Fibroblast of skin of scalp (primary cell): ENCODE measurements around the gene SLC22A4.

Experiments used
- DNase-seq: peaks from one replicate; pipeline ENCODE4 v3.0.0-alpha.2; 2013

Gene SLC22A4

DNA sequence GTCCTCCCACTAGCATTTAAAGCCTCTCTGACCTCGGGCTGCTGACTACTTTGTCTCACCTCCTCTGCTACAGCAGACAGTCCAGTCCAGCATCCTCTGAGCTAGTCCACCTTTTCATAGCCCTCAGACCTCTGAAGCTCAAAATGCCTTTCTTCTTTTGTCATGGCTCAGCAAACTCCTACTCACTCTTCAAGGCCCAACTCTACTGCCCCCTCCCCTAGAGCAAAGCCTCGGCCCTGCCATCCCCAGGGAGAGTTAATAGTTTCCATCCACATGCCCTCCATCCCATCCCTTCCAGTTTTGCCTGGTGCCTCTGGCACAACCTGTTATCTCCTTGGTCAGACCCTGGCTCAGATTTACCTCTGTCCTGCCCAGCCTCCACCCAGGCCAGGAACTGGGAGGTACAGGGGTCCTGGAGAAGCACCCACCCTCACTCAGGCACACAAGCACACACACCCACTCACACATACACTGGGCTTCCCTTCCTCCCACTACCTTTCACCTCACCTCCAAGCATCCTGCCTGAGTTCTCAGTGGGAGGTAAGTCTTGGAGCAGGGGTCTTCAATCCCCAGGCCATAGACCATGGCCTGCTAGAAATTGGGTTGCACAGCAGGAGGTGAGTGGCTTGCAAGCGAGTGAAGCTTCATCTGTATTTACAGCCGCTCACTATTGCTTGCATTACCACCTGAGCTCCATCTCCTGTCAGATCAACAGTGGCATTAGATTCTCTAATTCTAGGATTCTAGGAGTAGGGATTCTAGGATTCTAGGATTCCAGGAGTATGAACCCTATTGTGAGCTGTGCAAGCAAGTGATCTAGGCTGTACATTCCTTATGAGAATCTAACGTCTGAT is 18.6 kb upstream of the SLC22A4 start:
- DNase-seq, result no peak

DNA sequence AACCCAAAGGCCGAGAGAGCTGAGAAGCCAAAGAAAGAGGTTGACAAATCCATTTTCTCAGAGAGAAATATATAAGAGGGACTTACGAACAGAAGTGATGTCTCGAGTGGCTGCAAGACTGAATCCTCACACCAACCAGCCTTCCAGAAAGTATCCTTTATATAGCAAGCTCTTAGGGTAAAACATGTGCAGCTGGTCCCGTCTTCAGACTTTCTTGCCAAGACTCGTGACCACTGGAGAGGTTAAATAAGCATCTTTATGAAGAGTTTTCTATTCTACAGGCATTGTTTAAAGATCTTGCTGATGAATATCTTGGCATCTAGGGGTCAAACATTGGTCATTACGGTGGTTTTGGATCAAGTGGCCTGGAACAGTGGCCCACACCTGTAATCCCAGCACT is 16.9 kb upstream of the SLC22A4 start:
- no peak for DNase-seq

DNA sequence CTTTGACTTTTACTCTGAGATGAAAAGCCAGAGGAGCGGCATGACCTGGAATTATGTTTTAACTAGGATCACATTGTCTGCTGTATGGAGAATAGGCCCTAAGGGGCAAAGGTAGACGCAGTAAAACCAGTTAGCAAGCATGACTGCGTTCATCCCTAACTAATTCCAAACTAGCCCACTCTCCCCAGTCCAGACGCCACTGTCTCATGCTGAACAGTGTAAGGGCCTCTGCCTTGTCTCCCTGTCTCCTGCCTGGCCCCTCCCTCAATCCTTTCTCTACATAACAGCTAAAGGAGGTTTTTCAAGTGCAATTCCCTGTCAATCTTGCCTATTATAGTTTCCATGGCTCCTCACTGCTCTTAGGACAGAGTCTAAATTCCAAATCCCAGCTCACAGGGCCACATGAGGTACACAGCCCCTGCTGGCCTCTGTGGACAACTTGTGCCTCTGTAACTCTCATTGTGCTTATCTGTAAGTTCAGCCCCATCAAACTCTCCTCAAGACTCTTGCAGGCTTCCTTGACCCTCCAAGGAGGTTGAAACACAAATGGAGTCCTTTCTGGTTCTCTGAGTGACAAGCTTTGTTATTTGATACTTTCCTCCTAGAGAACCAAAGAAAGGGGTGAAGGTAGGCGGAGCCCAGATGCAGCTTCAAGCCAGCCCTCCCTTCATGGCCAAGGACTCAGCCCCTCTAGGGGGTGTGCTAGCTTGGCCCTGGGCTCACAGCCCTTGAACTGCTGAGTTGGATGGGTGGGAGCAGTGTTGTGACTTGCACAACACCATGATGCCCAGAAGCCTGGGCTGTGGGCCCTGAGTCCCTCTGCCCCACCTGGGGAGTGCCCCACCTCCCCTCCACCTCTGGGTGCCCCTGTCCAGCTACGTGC is 16.0 kb upstream of the SLC22A4 start:
- no peak for DNase-seq

DNA sequence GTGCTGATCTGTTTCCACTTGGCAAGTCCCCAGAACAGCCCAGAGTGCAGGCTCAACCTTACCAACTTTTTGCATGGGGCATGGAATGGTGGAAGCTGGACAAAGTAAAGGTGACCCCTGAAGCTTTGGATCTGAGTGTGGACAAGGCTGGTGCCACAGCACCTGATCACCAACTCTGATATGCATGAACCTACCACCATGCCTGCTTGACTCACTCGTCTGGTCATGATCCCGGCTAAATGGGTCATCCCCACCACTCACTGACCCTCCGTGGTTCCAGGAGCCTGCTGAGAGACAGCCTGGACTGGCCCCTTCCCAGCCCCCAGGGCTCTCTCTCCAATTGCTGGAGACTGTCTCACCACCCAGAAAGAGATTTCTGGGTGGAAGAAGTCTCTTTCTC is 14.4 kb upstream of the SLC22A4 start:
- DNase-seq, result no peak

DNA sequence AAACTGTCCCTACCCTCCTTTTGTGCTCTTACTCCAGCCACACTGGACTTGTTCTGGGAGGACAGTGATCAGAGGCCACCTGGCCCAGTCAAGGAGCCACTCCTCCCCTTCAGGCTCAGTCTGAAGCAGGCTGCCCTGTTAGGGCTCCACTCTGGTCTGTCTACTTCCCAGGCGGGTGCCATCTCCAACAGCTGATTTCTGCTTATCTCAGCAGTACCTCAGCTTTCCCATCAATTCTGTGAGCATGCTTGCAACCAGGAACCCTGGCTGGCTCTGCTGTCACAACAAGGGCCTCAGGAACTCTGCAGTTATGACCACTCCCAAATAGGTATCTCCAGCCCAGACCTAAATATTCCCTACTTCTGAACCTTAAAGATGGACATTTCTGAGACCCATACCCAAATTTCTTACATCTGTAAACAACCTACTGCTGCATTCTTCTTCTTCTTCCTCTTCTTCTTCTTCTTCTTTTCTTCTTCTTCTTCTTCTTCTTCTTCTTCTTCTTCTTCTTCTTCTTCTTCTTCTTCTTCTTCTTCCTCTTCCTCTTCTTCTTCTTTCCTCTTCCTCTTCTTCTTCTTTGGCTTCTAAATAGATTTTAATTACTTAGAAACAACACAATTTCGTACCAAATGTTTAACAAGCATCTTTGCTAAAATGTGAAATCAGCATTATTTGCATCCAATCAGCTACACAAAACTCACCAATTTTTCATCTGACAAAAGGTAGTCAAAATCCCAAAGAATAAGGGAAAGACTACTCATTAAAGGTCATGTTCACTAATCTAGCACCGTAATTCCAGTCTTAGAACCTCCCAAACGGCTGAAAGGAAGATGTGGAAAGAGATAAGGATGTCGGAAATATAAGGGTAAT is 13.6 kb upstream of the SLC22A4 start:
- DNase-seq, result no peak

DNA sequence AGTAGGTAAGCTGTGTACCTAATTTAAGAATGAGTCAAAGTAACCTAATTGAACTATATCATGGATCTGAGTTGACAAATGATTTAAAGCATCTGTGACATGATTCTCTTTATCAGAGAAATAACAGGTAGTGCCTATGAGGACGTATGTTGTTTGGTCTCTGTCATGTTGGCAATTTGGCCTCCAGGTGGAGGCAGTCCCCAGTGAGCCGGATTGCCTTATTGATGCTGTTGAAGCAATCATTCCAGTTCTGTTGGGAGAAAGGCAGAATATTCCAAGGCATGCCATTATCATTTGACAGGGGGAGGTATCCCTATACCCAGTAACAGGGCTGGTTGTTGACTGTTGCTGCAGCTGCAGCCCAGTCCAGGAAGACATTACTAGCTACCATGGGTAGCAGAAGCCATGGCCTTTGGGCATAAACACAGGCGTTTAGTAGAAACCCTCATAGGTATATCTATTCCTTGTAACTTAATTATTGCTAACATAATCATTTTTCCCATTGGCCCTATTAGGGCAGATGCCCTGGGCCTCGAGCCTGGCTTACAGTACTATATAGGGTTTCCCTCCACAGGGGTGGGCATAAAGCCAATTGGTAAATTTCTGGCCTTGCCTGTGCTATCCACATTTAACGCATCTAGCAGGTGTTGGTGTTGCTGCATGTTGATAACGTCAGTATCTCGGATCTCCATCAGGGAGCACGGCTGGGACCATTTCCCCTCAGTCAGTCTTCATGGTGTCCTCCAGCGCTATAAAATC is 12.2 kb upstream of the SLC22A4 start:
- DNase-seq, result no peak

DNA sequence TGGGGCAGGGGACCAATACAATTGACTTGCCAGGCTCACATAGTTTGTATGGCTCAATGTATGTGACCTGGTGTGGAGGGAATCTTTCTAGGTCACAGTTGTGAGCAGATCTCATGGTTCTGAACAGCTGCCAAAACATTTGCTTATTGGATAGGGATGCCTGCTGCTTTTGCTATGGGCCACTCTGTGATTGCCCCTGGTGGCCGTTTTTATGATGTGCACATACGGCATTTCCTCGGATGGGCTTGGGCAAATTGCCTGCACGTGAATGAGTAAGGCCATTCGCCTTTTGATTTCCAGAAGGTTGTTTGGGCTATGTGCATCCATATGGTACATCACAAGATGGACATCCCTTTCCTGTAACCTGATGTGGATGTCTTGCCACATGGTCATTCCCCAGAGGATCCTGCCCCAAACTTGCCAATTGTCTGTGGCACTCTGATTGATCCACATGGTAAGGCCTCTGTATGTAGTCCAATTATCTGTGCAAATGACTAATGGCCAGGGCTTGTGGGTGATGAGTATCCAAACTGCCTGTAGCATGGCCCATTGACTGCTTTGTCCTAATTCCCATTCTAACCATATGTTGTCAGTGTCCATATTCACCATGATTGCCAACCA is 10.7 kb upstream of the SLC22A4 start:
- peak; percentile 75 for DNase-seq

DNA sequence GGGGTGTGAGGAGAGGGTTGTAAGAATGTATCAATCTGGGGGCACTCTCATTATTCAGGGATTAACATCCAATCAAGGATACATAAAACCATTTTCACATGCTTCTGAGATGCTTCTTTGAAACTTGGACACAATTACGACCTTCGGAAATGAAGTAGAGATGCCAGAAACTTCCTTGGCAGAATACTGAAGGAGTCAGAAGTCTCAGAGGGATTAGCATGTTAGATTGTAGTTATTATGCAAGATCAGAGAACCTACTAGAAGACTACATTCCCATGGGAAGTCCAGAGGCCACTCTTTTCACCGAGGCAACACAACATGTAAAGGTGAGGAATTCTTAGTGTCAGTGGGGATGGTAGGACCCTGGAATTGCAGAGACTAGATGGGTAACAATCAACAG is 5.1 kb upstream of the SLC22A4 start:
- no peak for DNase-seq

DNA sequence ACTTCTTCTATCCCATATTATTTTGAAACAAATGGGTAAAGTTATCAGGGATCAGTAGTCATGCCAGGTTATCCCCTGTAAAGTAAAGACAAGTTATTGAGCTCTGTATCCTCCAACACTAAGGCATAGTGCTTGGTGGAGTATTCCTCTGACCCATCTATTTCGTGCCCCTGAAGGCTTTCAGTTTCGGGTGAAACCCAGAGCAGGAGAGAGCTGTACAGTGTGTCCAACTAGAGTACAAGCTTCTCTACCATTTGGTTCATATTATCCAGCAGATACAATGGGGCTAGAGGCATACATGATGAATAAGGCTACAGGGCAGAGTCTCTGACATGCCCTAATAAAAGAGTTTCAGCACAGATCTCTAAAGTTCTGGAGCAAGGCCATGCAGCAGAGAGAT is 3.2 kb upstream of the SLC22A4 start:
- no peak for DNase-seq

DNA sequence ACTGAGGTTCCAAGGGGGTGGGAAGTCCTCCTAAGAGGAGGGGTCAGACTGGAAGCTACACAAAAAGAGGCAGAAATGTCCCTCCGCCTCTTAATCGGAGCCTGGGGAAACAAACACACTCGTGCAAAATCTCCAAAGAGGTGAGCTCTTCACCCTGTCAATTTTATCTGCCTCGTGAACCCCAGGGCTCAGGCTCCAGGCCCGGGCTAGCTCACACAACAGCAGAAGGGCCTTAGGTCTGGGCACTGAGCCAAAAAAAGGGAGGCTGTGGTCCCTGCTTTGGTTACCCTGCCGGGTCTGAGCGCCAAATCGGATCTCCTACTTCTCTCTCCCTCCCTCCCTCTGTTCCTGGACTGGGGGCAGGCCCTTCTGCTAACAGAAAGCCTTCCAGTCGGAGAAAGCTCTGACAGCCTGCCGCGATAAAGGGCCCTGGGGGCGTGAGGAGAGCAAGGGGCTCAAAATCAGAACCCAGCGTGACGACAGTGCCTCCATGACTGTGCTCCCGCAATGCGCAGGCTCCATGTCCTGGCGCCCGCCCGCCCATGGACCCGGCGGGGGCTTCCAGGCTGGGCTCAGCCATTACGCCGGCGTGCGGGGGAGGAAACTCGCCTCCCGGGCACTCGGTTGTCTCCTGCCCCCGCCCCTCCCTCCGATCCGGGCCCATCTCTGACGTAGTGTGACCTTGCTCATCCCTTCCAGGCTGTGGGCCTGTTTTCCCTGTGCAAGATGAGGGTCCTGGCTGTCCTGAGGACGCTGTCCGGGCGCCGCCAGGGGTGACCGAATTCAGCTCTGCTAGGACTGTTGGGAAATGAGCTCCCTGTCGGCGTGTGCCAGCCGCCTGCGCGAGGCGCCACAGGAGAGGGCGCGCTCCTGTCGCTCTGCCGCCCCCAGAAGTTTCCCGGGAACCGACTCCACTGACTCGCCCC is 865 bp upstream of the SLC22A4 start:
- DNase-seq, result peak; percentile 90

DNA sequence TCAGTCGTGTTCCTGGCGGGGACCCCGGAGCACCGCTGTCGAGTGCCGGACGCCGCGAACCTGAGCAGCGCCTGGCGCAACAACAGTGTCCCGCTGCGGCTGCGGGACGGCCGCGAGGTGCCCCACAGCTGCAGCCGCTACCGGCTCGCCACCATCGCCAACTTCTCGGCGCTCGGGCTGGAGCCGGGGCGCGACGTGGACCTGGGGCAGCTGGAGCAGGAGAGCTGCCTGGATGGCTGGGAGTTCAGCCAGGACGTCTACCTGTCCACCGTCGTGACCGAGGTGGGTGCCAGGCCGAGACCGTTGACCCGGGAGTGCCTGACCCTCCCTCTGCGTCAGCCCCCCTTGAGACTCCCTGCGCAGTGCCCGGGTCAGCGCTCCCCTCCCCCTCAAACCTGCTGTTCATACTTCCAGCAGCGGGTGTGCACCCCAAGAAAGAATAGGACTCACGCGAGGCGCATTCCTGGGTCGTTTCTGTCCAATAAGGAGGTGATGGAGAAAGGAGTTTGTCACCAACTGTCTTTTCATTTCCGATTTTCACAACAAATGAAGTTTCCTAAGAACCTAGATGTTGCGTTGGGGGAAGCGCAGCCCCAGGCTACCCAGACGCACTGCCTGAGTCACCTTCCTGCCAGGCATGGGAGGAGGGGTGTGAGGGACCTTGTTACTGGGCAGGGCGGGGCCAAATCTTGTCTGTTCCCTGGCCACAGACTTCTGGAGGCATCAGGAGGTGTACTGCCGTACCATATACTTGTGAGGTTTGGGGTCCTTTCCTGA is 722 bp downstream of the SLC22A4 start:
- peak; percentile 77 for DNase-seq

DNA sequence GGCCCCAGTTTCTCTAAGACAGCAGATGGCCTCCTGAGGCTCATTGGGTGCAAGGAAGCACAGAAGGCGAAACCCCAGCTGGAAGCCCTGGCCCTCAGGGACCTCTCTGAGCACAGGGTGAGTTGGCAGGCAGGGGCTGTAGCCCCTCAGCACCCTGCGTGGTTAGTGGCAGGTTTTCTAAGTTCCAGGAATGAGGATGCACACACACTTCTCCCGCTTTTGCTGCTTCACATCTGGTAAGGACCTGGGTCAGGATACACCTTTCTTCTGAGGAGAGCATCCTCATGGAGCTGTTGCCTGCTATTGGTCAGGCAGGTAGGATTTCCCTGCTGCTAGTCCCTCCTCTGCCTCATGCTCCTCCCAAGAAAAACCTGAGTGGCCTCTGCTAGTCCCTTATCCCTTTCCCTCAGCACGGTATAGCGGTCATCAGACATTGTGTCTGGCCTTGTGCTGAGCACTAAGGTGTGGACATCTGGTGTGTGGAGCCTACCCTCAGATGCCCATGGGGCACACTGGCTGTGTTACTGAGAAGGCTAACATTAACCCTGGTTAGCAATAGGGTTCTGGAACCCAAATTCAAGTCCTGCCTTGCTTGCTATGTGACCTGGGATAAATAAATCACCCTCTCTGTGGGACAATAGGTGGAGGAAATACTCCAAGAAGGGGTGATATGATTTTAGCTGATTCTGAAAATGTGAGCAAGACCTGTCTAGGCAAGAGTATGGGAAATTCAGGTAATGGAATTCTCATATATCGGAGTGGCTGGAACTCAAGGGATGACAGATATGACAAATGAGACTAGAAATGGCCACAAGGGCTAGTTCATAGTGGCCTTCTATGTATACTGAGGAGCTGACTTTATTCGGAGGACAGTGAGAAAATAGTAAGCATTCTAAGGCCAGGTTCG is 1.6 kb downstream of the SLC22A4 start:
- DNase-seq, result no peak

DNA sequence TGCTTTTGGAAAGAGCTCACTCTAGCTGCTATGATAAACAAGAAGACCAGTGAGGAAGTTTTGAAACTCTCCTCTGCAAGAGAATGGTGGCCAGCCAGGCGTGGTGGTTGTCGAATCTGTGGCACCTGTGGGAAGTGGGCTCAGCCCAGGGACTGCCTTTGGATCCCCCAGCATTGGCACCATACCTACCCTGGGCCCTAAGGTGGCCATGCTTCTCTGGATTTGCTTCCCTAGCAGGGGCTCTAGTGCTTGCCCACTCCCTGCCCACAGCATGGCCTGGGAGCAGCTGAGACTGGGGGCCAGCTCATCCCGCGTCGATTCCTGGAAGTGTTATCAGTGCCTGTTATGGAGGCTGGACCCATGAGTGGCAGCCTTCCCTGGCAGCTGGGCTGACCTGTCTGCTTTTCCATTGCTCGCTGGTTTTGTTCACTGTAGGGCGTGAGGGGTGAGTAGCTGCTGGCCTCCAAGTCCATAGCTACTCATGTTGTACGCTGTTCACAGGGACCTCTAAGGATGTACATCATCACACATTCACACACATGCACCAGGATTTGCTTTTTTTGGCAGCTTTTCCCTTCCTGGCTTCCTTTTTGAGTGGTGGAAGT is 2.3 kb downstream of the SLC22A4 start:
- DNase-seq, result peak; percentile 18

DNA sequence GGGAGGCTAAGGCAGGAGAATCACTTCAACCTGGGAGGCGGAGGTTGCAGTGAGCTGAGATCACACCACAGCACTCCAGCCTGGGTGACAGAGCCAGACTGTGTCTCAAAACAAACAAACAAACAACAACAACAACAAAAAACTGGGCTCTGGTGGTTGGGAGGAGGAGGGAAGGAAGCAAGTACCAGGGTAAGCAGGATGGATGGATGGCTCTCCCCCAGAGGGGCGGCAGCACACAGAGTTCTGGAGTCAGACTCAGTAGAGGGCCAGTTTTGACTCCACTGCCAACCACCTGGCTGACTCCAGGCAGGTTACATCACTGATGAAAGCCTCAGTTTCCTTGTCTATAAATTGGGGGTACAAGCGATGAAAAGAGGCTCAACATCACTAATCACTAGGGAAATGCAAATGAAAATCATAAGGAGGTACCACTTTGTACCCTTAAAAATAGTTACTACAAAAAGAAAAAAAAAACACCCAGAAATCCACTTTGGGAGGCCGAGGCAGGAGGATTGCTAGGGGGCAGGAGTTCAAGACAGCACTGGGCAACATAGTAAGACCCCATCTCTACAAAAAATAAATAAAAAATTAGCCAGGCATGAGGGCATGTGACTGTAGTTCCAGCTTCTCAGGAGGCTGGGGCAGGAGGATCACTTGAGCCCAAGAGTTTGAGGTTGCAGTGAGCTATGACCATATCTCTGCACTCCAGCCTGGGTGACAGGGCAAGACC is 3.2 kb downstream of the SLC22A4 start:
- no peak for DNase-seq

DNA sequence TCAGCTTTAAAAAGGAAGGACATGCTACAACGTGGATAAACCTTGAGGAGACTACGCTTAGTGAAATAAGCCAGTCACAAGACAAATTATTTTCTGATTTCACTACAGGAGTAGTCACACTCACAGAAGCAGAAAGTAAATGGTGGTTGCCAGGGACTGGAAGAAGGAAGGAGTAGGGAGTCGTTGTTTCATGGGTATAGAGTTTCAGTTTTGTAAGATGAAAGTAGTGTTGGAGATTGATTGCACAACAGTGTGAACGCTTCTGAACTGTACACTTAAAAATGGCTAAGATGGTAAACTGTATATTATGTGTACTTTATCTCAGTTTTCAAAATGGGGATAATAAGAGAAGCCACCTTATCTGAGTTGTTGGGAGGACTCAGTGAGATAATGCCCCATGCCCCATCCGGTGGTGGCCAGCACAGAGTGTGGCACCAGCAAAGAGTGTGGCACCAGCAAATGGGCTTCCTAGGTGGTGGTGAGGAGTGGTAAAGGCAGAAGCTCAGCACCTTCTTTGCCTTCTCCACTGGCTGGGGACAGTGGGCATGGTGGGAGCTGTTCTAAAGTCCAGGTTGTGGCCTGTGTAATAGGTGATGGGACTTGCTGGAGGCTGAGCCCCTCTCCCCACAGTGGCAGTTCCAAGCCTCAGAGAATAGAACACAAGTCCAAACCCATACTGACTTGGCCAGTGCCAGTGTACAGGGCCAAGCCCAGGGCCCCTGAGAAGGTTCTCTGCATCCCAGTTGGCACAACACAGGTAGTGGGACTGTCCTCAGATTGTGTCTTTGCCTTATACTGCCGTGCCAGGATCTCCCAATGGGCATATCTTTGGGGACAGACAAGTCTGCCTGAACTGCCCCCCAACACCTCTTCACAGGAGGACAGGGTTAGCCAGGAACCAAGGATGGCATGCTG is 4.4 kb downstream of the SLC22A4 start:
- DNase-seq, result no peak

DNA sequence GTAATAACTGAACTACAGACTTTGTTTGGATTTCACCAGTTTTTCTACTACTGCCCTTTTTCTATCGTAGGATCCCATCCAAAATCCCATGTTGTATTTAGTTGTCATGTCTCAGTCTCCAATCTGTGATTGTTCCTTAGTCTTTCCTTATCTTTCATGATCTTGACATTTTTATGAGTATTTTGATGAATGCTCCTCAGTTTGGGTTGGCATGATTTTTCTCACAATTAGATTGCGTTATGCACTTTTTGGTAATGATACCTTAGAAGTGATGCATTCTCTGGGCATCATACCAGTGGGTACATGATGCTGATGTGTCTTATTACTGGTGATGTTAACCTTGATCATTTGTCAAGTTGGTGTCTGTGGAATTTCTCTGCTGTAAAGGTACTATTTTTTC is 5.7 kb downstream of the SLC22A4 start:
- DNase-seq, result no peak
